Measurements from ENCODE around the gene SYCE1L. TPM values are rescaled to one million over a fixed set of nuclear protein-coding genes. Genes with fewer than 3 reads are reported as not detected.
A peak's percentile ranks its signal among the peaks of the same experiment; 100 is the strongest.
"Not testable (repeated sequence)": the region's sequence is repeated elsewhere in the genome, so short reads cannot be mapped to it uniquely, and the experiment has no call there.

Gene SYCE1L
- total RNA-seq, 1 donor from 2014 or later, result 3.9 TPM

DNA sequence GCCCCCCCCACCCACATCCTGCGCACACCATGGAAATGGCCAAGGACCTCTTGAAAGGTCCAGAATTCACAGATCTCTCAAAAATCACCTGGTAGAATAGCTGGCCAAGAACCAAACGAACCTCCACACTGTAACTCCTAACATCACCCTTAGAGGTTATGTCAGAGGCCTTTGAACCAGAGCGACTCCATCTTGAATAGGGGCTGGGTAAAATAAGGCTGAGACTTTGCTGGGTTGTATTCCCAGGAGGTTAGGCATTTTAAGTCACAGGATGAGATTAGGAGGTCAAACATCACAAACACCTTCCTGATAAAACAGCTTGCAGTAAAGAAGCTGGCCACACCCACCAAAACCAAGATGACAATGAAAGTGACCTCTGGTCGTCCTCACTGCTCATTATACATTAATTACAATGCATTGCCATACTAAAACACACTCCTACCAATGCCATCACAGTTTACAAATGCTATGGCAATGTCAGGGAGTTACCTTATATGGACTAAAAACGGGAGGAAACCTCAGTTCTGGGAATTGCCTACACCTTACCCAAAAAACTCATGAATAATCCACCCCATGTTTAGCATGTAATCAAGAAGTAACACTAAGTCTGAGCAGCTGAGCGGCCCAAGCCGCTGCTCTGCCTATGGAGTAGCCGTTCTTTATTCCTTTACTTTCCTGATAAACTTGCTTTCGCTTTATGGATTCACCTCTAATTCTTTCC is 34.8 kb downstream of the SYCE1L start:
- Mint-ChIP-seq H3K27me3 (ENCODE audit: low read depth) (peaks cover 19% of the 10 kb centered on the region), H3K27ac (ENCODE audit: unreplicated experiment) (no peak overlapping the region)
- no peak for DNase-seq (ENCODE audit: low spot score)

GRCh38 chr16:77234611-77235010 is 35.4 kb downstream of the SYCE1L start:
- Mint-ChIP-seq H3K4me3 (ENCODE audit: unreplicated experiment) (no peak overlapping the region), H3K4me1 (ENCODE audit: low read depth) (peaks cover 3% of the 10 kb centered on the region), H3K36me3 (ENCODE audit: low read depth) (no peaks in the 10 kb centered on the region), H3K27me3 (ENCODE audit: low read depth) (peaks cover 23% of the 10 kb centered on the region), H3K9me3 (ENCODE audit: low read depth) (no peaks in the 10 kb centered on the region), H3K27ac (ENCODE audit: unreplicated experiment) (no peak overlapping the region)
- TF ChIP-seq, protein P1, sequence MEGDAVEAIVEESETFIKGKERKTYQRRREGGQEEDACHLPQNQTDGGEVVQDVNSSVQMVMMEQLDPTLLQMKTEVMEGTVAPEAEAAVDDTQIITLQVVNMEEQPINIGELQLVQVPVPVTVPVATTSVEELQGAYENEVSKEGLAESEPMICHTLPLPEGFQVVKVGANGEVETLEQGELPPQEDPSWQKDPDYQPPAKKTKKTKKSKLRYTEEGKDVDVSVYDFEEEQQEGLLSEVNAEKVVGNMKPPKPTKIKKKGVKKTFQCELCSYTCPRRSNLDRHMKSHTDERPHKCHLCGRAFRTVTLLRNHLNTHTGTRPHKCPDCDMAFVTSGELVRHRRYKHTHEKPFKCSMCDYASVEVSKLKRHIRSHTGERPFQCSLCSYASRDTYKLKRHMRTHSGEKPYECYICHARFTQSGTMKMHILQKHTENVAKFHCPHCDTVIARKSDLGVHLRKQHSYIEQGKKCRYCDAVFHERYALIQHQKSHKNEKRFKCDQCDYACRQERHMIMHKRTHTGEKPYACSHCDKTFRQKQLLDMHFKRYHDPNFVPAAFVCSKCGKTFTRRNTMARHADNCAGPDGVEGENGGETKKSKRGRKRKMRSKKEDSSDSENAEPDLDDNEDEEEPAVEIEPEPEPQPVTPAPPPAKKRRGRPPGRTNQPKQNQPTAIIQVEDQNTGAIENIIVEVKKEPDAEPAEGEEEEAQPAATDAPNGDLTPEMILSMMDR (IDR thresholded peaks at IDR 0.05), result no peak
- no peak for DNase-seq (ENCODE audit: low spot score)

More for the DNA sequence above, 34.8 kb downstream of the SYCE1L start:
- Mint-ChIP-seq H3K4me3 (ENCODE audit: unreplicated experiment) (no peak overlapping the region), H3K36me3 (ENCODE audit: low read depth) (no peaks in the 10 kb centered on the region), H3K4me1 (ENCODE audit: low read depth) (peaks cover 3% of the 10 kb centered on the region), H3K9me3 (ENCODE audit: low read depth) (no peaks in the 10 kb centered on the region)
- TF ChIP-seq, protein P1 (IDR thresholded peaks at IDR 0.05), result no peak

DNA sequence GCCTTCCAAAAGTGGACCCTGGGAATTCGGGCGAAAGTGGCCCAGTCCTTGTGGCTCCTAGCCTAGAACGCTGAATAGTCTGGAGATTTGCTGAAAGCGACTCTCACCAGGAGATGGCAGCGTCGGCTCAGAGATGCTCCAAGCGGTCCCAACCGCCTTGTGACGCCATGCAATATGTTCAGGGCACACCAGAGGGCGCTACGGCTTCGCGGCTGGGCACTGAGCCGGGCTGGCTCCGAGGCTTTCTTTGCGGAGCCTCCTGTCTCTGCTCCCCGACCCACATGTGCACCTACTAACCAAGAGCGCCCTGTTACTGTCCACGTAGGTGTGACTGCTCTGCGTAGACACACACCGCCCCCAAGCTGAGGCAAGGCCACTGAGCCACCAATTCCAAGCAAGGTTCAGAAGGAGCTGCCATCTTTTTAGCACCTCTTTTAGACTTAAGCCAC is 36.9 kb downstream of the SYCE1L start:
- Mint-ChIP-seq H3K9me3 (ENCODE audit: low read depth) (no peaks in the 10 kb centered on the region), H3K4me3 (ENCODE audit: unreplicated experiment) (peak overlapping the region; percentile 49), H3K4me1 (ENCODE audit: low read depth) (peaks cover 3% of the 10 kb centered on the region), H3K27ac (ENCODE audit: unreplicated experiment) (no peak overlapping the region), H3K36me3 (ENCODE audit: low read depth) (no peaks in the 10 kb centered on the region), H3K27me3 (ENCODE audit: low read depth) (peaks cover 21% of the 10 kb centered on the region)
- DNase-seq (ENCODE audit: low spot score), result no peak
- TF ChIP-seq, protein P1 (IDR thresholded peaks at IDR 0.05), result peak; percentile 99

DNA sequence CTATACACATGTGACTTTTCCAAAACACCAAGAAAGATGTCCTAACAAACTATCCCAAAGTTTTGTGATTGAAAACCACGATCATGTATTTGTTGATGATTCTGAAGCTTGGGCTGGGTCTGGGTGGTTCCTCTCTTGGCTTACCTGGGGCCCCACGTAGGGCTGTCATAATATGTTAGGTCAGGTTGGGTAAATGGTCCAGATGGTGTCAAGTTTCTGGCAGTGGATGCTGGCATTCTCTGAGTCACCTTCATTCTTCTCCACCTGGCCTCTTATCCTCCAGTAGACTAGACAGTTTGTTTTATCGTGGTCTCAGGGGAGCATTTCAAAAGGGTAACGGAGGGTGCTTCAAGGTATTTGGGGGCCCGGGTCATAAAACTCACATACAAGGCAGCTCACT is 39.4 kb downstream of the SYCE1L start:
- no peak overlapping the region for H3K27ac Mint-ChIP-seq (ENCODE audit: unreplicated experiment)
- TF ChIP-seq, protein P1 (IDR thresholded peaks at IDR 0.05), result no peak
- H3K36me3 Mint-ChIP-seq (ENCODE audit: low read depth), result no peaks in the 10 kb centered on the region
- no peak overlapping the region for H3K4me3 Mint-ChIP-seq (ENCODE audit: unreplicated experiment)
- H3K4me1 Mint-ChIP-seq (ENCODE audit: low read depth), result peaks cover 3% of the 10 kb centered on the region
- peaks cover 20% of the 10 kb centered on the region for H3K27me3 Mint-ChIP-seq (ENCODE audit: low read depth)
- no peak for DNase-seq (ENCODE audit: low spot score)
- no peaks in the 10 kb centered on the region for H3K9me3 Mint-ChIP-seq (ENCODE audit: low read depth)

DNA sequence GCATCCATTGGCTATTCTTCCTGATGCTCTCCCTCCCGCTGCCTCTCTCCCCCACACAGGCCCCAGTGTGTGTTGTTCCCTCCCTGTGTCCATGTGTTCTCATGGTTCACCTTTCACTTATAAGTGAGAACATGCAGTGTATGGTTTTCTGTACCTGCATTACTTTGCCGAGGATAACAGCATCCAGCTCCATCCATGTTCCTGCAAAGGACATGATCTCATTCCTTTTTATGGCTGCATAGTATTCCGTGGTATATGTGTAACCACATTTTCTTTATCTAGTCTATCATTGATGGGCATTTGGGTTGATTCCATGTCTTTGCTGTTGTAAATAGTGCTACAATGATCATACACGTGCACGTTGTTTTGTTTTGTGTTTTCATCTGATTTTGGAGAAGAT is 43.3 kb downstream of the SYCE1L start:
- not testable (repeated sequence) for H3K9me3 Mint-ChIP-seq (ENCODE audit: low read depth); H3K4me1 Mint-ChIP-seq (ENCODE audit: low read depth); H3K4me3 Mint-ChIP-seq (ENCODE audit: unreplicated experiment); DNase-seq (ENCODE audit: low spot score); H3K27ac Mint-ChIP-seq (ENCODE audit: unreplicated experiment); H3K36me3 Mint-ChIP-seq (ENCODE audit: low read depth)
- peaks cover 21% of the 10 kb centered on the region for H3K27me3 Mint-ChIP-seq (ENCODE audit: low read depth)

DNA sequence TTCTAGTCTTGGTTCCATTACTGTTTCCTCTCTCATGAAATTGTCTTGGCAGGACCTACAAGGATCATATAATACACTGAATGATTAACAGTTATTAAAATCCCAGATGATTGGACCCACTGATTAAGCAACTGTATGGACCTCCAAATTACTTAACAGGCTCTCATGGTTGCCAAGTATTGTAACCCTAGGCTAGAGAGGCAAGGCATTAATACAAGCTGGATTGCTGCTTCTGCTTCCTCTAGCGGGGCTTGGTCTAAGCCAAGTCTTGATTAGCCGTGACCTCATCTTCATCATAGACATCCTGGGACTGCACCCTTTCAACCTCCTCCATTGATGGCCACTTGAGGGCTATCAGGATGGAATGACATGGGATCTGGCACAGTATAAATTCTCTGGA is 46.9 kb downstream of the SYCE1L start:
- no peak overlapping the region for H3K27ac Mint-ChIP-seq (ENCODE audit: unreplicated experiment)
- no peaks in the 10 kb centered on the region for H3K9me3 Mint-ChIP-seq (ENCODE audit: low read depth)
- no peak for DNase-seq (ENCODE audit: low spot score)
- H3K36me3 Mint-ChIP-seq (ENCODE audit: low read depth), result no peaks in the 10 kb centered on the region
- TF ChIP-seq, protein P1 (IDR thresholded peaks at IDR 0.05), result no peak
- H3K4me1 Mint-ChIP-seq (ENCODE audit: low read depth), result no peaks in the 10 kb centered on the region
- H3K4me3 Mint-ChIP-seq (ENCODE audit: unreplicated experiment), result no peak overlapping the region
- H3K27me3 Mint-ChIP-seq (ENCODE audit: low read depth), result peaks cover 12% of the 10 kb centered on the region

All from chondrocyte (in vitro differentiated cells).